Activated CD8-positive, alpha-beta memory T cell treated with anti-CD3 and anti-CD28 coated beads, Interleukin-2, amount 50 U/mL, for 4 hours (primary cell): Measurements from ENCODE around the gene POLDIP2.

Experiments
- DNase-seq: peaks from one replicate; pipeline ENCODE4 v3.0.0-alpha.2; 2020

POLDIP2 gene

GRCh38 chr17:28335201-28335958, 21.9 kb downstream of the POLDIP2 start, which contains the start of the genes IFT20 and TNFAIP1:
Gene IFT20, minus strand, starts transcription at chr17:28335472. Its CDS starts 3,487 bp downstream, at chr17:28331985.
Gene TNFAIP1, plus strand, starts transcription at chr17:28335761. Its CDS starts 3,761 bp downstream, at chr17:28339522.
- DNase-seq, result peak; percentile 96

GRCh38 chr17:28334666-28335200, 22.6 kb downstream of the POLDIP2 start:
- no peak for DNase-seq

- DNase-seq, result no peak
Observed at GRCh38 chr17:28334171-28334570, 23.2 kb downstream of the POLDIP2 start.

- DNase-seq, result no peak
Observed at GRCh38 chr17:28333083-28333746, 24.1 kb downstream of the POLDIP2 start.

GRCh38 chr17:28331891-28332420, 25.4 kb downstream of the POLDIP2 start:
- no peak for DNase-seq

- DNase-seq, result no peak
Observed at GRCh38 chr17:28330671-28331070, 26.7 kb downstream of the POLDIP2 start.

- DNase-seq, result no peak
Observed at GRCh38 chr17:28328325-28328724, 29.0 kb downstream of the POLDIP2 start.

- no peak for DNase-seq
Observed at GRCh38 chr17:28327709-28328108, 29.6 kb downstream of the POLDIP2 start.

GRCh38 chr17:28327031-28327607, 30.2 kb downstream of the POLDIP2 start:
- DNase-seq, result no peak

- DNase-seq, result no peak
Observed at GRCh38 chr17:28326114-28326513, 31.2 kb downstream of the POLDIP2 start.

- DNase-seq, result no peak
Observed at GRCh38 chr17:28325211-28325610, 32.1 kb downstream of the POLDIP2 start.

- DNase-seq, result no peak
Observed at GRCh38 chr17:28324781-28325180, 32.5 kb downstream of the POLDIP2 start.

- no peak for DNase-seq
Observed at GRCh38 chr17:28324267-28324745, 33.0 kb downstream of the POLDIP2 start.

GRCh38 chr17:28320215-28321061, 36.9 kb downstream of the POLDIP2 start:
- no peak for DNase-seq

- DNase-seq, result no peak
Observed at GRCh38 chr17:28319598-28319935, 37.8 kb downstream of the POLDIP2 start.

GRCh38 chr17:28318759-28319597, 38.3 kb downstream of the POLDIP2 start, which contains the start of gene TMEM97:
Gene TMEM97, plus strand, starts transcription at chr17:28319200. Its CDS starts 40 bp downstream, at chr17:28319240.
- peak; percentile 93 for DNase-seq

- no peak for DNase-seq
Observed at GRCh38 chr17:28317966-28318758, 39.2 kb downstream of the POLDIP2 start.

- no peak for DNase-seq
Observed at GRCh38 chr17:28317099-28317965, 40.0 kb downstream of the POLDIP2 start.
